Measurements from ENCODE around the gene PARD3B.
"Not testable (repeated sequence)": the region's sequence is repeated elsewhere in the genome, so short reads cannot be mapped to it uniquely, and the experiment has no call there.

Gene PARD3B

GRCh38 chr2:205216580-205216979, 671.3 kb downstream of the PARD3B start:
- no peak for DNase-seq

- DNase-seq = no peak
Measured at GRCh38 chr2:205217004-205217403, 671.7 kb downstream of the PARD3B start.

DNA sequence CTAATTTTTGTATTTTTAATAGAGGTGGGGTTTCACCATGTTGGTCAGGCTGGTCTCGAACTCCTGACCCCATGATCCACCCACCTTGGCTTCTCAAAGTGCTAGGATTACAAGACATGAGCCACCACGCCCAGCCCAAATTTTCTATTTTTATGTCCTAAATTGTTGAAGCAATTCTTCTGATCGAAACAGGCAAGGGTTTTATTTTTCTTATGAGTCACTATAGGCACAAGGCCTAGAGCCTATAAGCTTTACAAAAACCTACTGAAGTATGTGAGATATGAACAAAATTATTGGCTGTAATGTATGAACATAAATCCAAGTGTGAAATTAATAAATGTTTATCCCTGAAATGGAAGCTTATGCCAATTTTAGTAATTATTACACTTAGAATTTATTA, 672.8 kb downstream of the PARD3B start:
- no peak for DNase-seq

DNA sequence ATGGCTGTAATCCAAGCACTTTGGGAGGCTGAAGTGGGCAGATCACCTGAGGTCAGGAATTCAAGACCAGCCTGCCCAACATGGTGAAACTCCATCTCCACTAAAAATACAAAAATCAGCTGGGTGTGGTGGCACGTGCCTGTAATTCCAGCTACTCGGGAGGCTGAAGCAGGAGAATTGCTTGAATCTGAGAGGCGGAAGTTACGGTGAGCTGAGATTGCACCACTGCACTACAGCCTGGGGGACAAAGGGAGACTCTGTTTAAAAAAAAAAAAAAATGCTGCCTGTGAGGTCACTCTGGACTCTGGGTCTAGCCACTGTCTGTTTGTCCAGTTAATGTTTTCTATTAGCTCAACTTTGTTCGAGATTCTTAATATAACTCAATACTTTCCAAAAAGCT, 673.5 kb downstream of the PARD3B start:
- DNase-seq = not testable (repeated sequence)

- no peak for DNase-seq
Measured at GRCh38 chr2:205220559-205220958, 675.3 kb downstream of the PARD3B start.

DNA sequence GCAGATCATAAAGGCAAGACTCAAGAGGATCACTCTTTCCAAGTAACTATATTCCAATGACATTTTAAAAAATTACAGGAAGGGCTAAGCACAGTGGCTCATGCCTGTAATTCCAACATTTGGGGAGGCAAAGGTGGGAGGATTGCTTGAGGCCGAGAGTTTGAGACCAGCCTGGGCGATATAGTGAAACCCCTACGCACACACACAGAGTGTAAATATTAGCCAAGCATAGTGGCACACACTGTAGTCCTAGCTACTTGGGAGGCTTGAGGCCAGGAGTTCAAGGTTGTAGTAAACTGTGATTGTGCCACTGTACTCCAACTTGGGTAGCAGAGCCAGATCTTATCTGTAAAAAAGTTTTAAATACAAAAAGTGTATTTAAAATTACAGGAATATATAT, 686.8 kb downstream of the PARD3B start:
- DNase-seq = no peak

DNA sequence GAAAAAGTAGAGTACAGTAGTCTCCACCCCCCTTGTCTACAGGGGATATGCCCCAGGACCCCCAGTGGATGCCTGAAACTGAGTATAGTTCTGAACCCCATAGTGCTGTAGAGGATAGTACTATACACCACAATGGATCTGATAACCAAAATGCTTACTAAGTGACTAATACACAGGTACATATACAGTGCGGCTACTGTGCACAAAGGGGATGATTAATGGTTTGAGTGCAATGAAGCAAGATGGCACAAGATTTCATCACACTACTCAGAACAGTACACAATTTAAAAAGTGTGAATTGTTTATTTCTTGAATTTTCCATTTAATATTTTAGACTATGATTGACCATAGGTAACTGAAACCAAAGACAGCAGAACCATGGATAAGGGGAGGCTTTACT, 690.2 kb downstream of the PARD3B start:
- DNase-seq = no peak

DNA sequence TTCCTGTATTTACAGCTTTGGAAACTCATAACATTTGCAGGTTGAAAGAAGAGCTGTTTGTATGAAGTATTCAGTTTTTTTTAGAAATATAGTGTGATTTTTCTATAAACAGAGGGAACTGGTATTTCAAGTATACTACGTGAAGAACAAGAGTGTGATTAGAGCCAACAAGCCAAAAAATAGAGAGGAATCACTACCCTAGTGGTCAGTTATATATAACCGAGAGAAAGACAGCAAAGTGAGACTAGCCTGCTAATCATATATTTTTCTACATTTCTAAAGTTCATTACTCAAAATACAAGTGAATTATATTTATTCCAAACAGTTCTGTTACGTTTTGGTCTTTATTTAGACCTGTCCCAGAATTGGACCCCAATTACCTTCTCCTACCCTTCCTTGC, 692.2 kb downstream of the PARD3B start:
- no peak for DNase-seq

DNA sequence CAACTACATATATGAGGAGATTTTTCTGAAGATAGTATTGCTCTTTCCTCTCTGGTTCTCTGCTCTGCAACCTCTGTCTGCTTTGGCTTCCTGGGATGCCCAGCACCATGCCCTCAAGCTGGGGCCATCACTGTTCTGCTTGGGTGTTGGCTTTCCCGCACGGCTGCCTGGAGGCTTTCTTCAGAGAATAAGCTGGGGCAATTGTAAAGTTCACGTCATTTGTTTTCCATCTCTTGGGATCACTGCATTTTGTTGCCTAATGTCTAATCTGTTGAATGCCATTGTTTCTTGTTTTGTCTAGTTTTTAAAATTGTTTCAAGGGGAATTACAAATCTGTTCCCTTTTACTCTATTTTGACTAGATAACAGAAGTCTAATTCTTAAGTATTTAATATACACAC, 699.7 kb downstream of the PARD3B start:
- no peak for DNase-seq

- DNase-seq = no peak
Measured at GRCh38 chr2:205245652-205246051, 700.4 kb downstream of the PARD3B start.

DNA sequence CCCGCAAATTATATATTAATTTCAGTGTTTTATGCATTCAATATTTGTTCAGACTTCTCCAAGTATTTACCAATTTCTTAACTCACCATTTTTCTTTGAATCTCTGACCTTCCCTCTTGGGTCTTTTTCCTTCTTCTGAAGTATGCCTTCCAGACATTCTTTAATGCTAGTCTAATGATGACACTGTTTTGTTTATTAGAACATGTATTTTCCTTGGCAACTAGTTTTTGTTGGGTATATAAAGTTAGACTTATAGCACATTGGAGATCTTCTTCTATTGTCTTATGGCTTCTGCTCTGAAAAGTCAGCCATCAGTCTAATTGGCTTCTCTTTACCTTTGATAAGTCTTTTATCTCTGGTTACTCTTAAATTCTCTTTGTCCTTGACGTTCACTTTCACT, 713.8 kb downstream of the PARD3B start:
- no peak for DNase-seq

DNA sequence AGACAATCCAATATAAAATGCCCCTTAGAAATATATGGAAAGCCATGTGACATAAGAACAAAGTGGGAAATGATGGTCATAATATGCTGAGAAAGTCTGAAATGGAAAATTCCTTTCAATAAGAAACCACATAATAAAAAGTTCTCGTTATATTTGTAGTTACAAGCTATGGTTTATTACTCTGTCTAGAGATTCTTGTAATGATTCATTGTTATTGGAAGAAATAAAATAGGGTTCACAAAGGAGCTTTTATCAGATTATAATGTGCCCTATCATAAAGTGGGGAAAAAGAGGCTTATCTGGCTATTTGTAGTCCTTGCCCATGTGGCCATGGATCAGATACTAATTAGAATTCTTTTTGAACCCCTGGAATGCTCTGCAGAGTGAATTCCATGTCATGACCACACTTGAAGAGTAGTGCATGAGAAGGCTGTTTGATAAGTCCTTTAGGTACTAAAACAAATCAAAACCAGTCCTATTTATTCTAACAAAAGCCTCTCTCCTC, 716.3 kb downstream of the PARD3B start:
- no peak for DNase-seq

GRCh38 chr2:205267323-205267722, 722.0 kb downstream of the PARD3B start:
- DNase-seq = no peak

DNA sequence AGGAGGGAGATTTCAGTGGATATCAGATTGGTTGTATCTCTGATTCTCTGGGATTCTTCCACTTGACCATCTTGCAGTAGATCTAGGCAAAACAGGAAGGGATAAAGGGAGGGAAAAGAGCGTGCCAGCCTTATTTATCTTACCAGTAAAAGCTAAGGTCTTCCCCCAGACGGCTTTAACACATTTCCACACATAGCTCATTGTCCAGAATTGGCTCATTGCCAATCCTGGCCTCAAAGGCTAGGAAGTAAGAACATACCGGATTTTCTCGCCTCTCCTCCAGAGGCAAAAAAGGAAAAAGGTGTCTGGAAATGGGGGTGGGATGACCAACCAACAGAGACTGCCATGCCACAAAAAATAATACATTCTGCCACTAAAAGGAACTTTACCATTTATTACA, 725.4 kb downstream of the PARD3B start:
- no peak for DNase-seq

DNA sequence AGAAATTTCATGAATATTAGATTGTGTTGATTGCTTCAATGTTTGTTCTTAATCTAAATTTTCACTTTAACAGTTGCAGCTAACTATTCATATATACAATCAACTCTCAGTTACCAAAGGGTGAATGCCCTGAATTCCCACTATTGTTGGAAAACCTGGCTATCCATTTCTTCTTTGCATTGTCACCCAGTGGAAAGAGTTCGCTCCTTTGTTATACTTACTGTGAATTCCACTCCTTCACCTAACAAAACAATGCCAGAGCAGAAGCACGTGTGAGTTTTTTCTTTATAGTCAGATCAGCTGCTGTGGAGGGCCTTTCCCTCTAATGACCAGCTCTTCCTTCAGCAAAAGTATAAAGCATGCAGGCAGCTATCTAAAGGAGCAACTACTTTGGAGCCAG, 727.9 kb downstream of the PARD3B start:
- DNase-seq = no peak

GRCh38 chr2:205273627-205274026, 728.4 kb downstream of the PARD3B start:
- DNase-seq = no peak

DNA sequence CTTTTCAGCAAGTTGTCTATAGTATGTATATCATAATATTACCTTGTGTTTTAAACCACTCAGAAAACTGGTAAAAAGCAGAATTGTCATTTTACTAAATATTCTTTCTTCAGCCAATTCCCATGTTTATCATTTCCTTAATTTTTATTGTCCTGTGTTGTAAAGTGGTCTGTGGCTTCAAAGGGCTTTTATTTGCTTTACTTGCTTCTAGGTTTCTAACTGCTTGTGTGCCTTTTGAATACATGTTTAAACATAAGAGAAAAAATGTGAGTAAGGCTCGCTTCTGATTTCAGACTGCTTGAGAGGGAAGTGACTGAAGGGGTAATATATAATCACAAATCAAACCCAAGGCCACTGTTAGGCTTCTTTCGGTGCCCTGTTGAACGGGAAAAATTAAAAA, 729.5 kb downstream of the PARD3B start:
- no peak for DNase-seq

DNA sequence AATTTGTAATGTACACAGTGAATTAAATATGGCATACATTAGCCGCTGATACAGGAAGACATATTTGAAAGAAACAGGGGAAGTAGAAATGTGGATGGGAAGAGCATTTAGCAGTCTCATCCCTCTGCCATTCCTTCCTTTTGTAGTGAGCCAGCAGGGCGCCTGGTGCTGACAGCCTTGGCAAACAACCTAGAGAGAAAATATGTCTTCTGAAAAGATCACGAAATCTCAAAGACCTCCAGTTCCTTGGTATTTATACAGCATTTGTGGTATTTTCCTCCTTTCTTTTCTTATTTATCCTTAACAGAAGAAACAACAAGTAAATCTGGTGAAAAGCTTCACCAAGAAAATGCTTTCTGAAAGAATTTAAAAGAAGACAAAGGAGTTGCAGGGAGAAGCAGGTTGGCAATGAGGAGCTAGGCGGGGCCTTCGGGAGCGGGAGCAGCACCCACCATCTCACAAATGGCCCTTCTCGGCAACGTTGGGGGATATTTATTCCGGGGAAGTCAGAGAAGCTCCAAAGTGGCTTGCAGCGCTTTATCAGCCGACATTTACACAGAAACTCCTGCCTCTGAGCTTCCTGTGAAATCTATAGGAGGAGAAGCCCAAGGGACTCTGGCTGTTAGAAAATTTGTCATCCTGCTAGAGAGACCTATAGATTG, 731.0 kb downstream of the PARD3B start:
- DNase-seq = no peak

- DNase-seq = no peak
Measured at GRCh38 chr2:205280596-205281236, 735.4 kb downstream of the PARD3B start.

DNA sequence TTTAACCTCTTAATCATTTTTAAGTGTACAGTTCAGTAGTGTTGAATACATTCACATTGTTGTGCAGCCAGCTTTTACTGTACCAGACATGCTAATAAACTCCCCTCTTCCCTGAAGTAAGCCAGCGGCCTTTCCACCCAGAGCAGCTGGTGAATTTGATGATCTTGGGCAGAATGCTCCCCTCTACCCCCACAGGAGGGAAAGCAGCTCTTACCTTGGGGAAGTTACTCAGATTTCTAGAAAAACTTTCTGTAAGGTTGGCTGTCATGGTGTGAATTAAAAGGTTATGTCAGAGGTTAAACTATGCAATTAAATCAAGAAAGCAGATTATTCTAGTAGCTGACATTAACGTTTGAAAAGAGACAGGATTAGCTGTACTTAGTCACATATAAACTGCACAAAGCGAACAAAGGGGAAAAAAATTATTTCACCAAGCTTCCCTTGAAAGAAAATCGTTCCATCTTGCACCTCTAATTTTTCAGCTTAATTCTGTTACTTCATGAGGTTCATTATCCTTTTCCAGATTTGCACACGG, 738.5 kb downstream of the PARD3B start:
- no peak for DNase-seq

DNA sequence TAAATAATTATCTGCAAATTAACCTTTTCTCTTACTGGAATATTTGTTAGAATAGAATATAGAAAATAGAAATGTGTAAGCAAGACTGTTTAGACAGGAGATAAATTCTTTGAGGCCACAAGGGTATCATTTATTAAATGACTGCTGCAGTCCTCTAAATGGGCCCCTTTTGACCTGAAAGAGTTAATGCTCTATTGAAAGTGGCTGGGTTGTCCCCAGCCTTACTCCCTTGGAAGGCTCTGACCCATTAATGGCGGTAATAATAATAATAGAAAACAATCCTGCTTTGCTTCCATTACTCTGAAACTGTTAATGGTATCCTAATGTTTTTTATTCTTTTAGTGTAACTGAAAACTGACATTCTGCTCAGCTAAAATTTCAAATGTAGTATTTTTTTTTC, 739.1 kb downstream of the PARD3B start:
- DNase-seq = no peak

- no peak for DNase-seq
Measured at GRCh38 chr2:205287316-205287715, 742.0 kb downstream of the PARD3B start.

DNA sequence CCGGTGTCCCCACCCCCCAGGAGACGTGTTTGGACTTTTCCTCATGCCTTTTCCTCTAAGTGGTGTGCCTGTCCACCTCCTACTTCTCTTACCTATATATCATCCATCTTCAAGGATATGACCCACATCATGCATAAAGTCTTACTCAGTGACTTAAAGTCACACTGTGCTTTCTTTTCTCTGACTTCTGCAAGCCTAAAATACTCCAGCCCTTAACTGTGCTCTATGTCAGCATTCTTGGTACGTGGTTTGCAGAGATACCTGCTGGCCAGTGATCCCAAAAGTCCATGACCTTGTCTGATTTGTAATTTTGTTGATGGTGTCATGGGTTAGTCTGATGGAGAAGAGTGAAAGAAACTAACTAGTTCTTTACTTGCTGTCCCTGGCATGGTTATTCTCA, 743.4 kb downstream of the PARD3B start:
- DNase-seq = no peak

DNA sequence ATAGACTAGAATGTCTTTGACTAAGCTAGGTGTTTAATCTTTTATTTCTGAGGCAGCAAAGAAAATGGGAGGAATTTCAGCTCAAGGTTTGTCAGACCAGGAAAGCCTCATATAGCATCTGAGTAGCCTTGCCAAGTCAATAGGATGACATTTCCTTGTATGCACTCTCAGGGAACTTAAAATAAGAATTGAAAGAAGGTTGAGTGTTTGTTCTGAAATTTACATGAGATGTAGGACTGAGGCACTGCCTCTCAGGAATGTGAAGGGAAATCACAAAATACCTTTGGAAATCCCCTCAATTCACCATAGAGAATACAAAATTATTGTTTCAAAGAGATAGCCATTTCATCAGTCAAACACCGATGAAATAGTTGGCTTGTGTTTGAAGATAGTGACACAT, 745.0 kb downstream of the PARD3B start:
- DNase-seq = no peak
